A673 (cell line): ENCODE data around the gene NT5DC2. TPM values are rescaled to one million over a fixed set of nuclear protein-coding genes. Genes with fewer than 3 reads are reported as not detected.

Experiments
- BruUV-seq: library from RNA; stranded (reverse); fragments of 400-500 nt; replicated peaks from 2 replicates; lab custom pipeline; 2021; lab: Mats Ljungman, UMichigan
- CTCF ChIA-PET: fragments of 300-600 bp; sonication (Branson Sonifier 250); formaldehyde crosslinking; loops from one replicate; lab custom pipeline; 2022; ENCODE audit warnings: antibody characterized with exemption; lab: Charles Lee
- POLR2A ChIA-PET: fragments of 300-600 bp; sonication (Branson Sonifier 250); formaldehyde crosslinking; loops from one replicate; lab custom pipeline; 2022; ENCODE audit warnings: antibody characterized with exemption; ENCODE audit not compliant: low non-redundant PET; lab: Charles Lee
- DNase-seq: peaks from one replicate; pipeline ENCODE4 v3.0.0-alpha.2; 2015; ENCODE audit warnings: low spot score
- H3K27ac ChIP-seq: fragments of 200-600 bp; sonication (generic); 2 replicates; pipeline ENCODE4 v1.5.1; 2016; ENCODE audit warnings: mixed run types, low read depth, mild to moderate bottlenecking, mixed read lengths, antibody characterized with exemption, low read length; ENCODE audit not compliant: poor library complexity, severe bottlenecking
- H3K27me3 ChIP-seq: fragments of 200-600 bp; sonication (generic); replicated peaks from 2 replicates; pipeline ENCODE4 v1.6.1; 2017; ENCODE audit warnings: mixed run types, low read depth, mild to moderate bottlenecking, mixed read lengths, antibody characterized with exemption, low read length; ENCODE audit not compliant: insufficient read depth, poor library complexity
- H3K36me3 ChIP-seq: fragments of 200-600 bp; sonication (generic); 2 replicates; pipeline ENCODE4 v1.6.1; 2016; ENCODE audit warnings: mixed run types, mild to moderate bottlenecking, mixed read lengths, antibody characterized with exemption, low read length; ENCODE audit not compliant: insufficient read depth, poor library complexity, severe bottlenecking
- H3K4me1 ChIP-seq: fragments of 200-600 bp; sonication (generic); 2 replicates; pipeline ENCODE4 v1.6.1; 2017; ENCODE audit warnings: mixed run types, mild to moderate bottlenecking, mixed read lengths, antibody characterized with exemption, low read length; ENCODE audit not compliant: insufficient read depth, poor library complexity, severe bottlenecking
- H3K4me3 ChIP-seq: fragments of 200-600 bp; sonication (generic); 2 replicates; pipeline ENCODE4 v1.5.1; 2016; ENCODE audit warnings: low read depth, mixed run types, mild to moderate bottlenecking, mixed read lengths, low read length; ENCODE audit not compliant: poor library complexity, severe bottlenecking
- H3K9me3 ChIP-seq: fragments of 200-600 bp; sonication (generic); 2 replicates; pipeline ENCODE4 v1.6.1; 2016; ENCODE audit warnings: mixed run types, low read depth, mild to moderate bottlenecking, mixed read lengths, antibody characterized with exemption, low read length; ENCODE audit not compliant: poor library complexity, severe bottlenecking
- EZH2 ChIP-seq: fragments of 200-600 bp; sonication (generic); IDR thresholded peaks from 2 replicates; pipeline ENCODE4 v1.6.1; 2017; ENCODE audit warnings: borderline replicate concordance, low read depth, mild to moderate bottlenecking, mixed read lengths, antibody characterized with exemption, low read length; ENCODE audit not compliant: poor library complexity, severe bottlenecking
- intact Hi-C: fragments of 100-400 bp; cut with micrococcal nuclease; formaldehyde crosslinking; loops from one replicate; pipeline ENCODE4 v1.10.0; 2022; ENCODE audit not compliant: unreplicated experiment
- total RNA-seq: library from RNA; stranded (reverse); gene quantifications from 2 replicates; pipeline ENCODE4 v1.2.3, GENCODE V29; 2021
- TF ChIP-seq, protein P1 (sequence below): fragments of 300-800, 200-600 bp; sonication (generic); conservative IDR thresholded peaks from 2 replicates; pipeline ENCODE4 v1.5.1; 2017; ENCODE audit warnings: low read depth, mild to moderate bottlenecking, antibody characterized with exemption, low read length, moderate library complexity, mixed read lengths

NT5DC2 gene
- total RNA-seq, 1 experiment from 2014 or later, result 108 TPM

DNA sequence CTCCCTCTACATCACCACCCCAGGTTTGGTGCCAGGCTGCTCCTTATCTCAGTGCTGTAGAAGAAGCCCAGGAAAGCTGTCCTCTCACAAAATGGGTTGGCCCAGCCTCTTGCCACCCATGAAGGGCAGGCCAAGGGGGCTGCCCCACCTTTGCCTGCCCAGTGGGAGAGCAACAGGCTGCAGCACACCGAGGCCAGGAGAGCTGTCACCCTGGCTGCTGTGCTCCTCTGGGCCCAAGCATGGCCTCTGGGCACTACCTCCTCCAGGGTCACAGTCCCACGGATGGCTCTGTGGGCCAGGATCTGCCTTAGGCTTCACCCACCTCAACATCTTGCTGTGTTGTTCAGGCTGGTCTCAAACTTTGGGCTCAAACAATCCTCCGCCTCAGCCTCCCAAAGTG, 44.9 kb downstream of the NT5DC2 start:
- Histone ChIP-seq H3K27me3 (no peaks in the 10 kb centered on the region), H3K4me1 (no peaks in the 10 kb centered on the region), H3K4me3 (no peak overlapping the region), H3K27ac (no peak overlapping the region), H3K36me3 (peaks cover 3% of the 10 kb centered on the region), H3K9me3 (no peaks in the 10 kb centered on the region)
- POLR2A ChIA-PET, result no interaction called here
- BruUV-seq, result no TSS peak
- DNase-seq, result no peak
- intact Hi-C loops, result no loop called here
- TF ChIP-seq EZH2, result no peak
- TF ChIP-seq, protein P1, sequence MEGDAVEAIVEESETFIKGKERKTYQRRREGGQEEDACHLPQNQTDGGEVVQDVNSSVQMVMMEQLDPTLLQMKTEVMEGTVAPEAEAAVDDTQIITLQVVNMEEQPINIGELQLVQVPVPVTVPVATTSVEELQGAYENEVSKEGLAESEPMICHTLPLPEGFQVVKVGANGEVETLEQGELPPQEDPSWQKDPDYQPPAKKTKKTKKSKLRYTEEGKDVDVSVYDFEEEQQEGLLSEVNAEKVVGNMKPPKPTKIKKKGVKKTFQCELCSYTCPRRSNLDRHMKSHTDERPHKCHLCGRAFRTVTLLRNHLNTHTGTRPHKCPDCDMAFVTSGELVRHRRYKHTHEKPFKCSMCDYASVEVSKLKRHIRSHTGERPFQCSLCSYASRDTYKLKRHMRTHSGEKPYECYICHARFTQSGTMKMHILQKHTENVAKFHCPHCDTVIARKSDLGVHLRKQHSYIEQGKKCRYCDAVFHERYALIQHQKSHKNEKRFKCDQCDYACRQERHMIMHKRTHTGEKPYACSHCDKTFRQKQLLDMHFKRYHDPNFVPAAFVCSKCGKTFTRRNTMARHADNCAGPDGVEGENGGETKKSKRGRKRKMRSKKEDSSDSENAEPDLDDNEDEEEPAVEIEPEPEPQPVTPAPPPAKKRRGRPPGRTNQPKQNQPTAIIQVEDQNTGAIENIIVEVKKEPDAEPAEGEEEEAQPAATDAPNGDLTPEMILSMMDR, result no peak
- CTCF ChIA-PET, result no interaction called here

DNA sequence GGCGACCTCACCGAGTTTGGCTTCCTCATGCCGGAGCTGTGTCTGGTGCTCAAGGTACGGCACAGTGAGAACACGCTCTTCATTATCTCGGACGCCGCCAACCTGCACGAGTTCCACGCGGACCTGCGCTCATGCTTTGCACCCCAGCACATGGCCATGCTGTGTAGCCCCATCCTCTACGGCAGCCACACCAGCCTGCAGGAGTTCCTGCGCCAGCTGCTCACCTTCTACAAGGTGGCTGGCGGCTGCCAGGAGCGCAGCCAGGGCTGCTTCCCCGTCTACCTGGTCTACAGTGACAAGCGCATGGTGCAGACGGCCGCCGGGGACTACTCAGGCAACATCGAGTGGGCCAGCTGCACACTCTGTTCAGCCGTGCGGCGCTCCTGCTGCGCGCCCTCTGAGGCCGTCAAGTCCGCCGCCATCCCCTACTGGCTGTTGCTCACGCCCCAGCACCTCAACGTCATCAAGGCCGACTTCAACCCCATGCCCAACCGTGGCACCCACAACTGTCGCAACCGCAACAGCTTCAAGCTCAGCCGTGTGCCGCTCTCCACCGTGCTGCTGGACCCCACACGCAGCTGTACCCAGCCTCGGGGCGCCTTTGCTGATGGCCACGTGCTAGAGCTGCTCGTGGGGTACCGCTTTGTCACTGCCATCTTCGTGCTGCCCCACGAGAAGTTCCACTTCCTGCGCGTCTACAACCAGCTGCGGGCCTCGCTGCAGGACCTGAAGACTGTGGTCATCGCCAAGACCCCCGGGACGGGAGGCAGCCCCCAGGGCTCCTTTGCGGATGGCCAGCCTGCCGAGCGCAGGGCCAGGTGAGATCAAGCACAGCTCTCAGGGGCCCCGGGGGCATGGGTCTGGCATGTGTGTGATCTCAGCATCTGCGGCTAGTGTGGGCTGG, 45.6 kb downstream of the NT5DC2 start:
- Histone ChIP-seq H3K27ac (no peak overlapping the region), H3K36me3 (peaks cover 3% of the 10 kb centered on the region), H3K4me1 (no peaks in the 10 kb centered on the region), H3K27me3 (no peaks in the 10 kb centered on the region), H3K9me3 (no peaks in the 10 kb centered on the region), H3K4me3 (no peak overlapping the region)
- no TSS peak for BruUV-seq
- ChIA-PET POLR2A (no interaction called here), CTCF (no interaction called here)
- intact Hi-C loops, result no loop called here
- TF ChIP-seq, protein P1, result no peak
- TF ChIP-seq EZH2, result no peak
- no peak for DNase-seq

DNA sequence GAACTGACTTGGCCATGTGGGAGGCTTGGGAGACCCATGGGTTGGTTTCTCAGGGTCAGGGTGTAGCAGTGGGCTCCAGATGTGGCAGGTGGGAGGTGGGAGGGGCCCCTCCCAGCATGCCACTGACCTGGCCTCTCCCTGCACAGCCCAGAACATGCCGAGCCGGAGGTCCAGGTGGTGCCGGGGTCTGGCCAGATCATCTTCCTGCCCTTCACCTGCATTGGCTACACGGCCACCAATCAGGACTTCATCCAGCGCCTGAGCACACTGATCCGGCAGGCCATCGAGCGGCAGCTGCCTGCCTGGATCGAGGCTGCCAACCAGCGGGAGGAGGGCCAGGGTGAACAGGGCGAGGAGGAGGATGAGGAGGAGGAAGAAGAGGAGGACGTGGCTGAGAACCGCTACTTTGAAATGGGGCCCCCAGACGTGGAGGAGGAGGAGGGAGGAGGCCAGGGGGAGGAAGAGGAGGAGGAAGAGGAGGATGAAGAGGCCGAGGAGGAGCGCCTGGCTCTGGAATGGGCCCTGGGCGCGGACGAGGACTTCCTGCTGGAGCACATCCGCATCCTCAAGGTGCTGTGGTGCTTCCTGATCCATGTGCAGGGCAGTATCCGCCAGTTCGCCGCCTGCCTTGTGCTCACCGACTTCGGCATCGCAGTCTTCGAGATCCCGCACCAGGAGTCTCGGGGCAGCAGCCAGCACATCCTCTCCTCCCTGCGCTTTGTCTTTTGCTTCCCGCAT, 46.4 kb downstream of the NT5DC2 start:
- no peak for DNase-seq
- CTCF ChIA-PET, result no interaction called here
- intact Hi-C loops, result no loop called here
- no peaks in the 10 kb centered on the region for H3K27me3 ChIP-seq
- no TSS peak for BruUV-seq
- TF ChIP-seq, protein P1, result no peak
- TF ChIP-seq EZH2, result no peak
- no peaks in the 10 kb centered on the region for H3K9me3 ChIP-seq
- no peak overlapping the region for H3K4me3 ChIP-seq
- H3K4me1 ChIP-seq, result no peaks in the 10 kb centered on the region
- H3K27ac ChIP-seq, result no peak overlapping the region
- POLR2A ChIA-PET, result no interaction called here
- peaks cover 3% of the 10 kb centered on the region for H3K36me3 ChIP-seq
